Liver (tissue), 9 donors: ENCODE results near the gene MAP6D1. TPM values are rescaled to one million over a fixed set of nuclear protein-coding genes. Genes with fewer than 3 reads are reported as not detected.

Source experiments
- DNase-seq: peaks from one replicate; pipeline ENCODE4 v3.0.0-alpha.2; 2017; ENCODE audit warnings: low spot score
- H3K27ac ChIP-seq, 2 donors: one replicate each; pipeline ENCODE4 v1.7.0; 2013; ENCODE audit warnings: inconsistent platforms in 2 of 2, low read length in 2 of 2, control low read depth in 1 of 2, low read depth in 1 of 2, mild to moderate bottlenecking in 1 of 2
- H3K27me3 ChIP-seq, 4 donors: one replicate each; pipeline versions ENCODE4 v1.6.1 to v1.7.0; 2013; ENCODE audit warnings: low read length in 3 of 4, inconsistent platforms in 1 of 4, mild to moderate bottlenecking in 1 of 4, moderate library complexity in 1 of 4; ENCODE audit not compliant: control insufficient read depth in 4 of 4, insufficient read depth in 4 of 4
- H3K36me3 ChIP-seq, 4 donors: one replicate each; pipeline versions ENCODE4 v1.6.1 to v1.7.0; 2013; ENCODE audit warnings: low read length in 3 of 4, mild to moderate bottlenecking in 3 of 4, low read depth in 1 of 4, moderate library complexity in 1 of 4; ENCODE audit not compliant: control insufficient read depth in 4 of 4, insufficient read depth in 3 of 4
- H3K4me1 ChIP-seq, 4 donors: one replicate each; pipeline versions ENCODE4 v1.6.1 to v1.7.0; 2013; ENCODE audit warnings: low read length in 3 of 4, mild to moderate bottlenecking in 3 of 4, moderate library complexity in 1 of 4; ENCODE audit not compliant: control insufficient read depth in 4 of 4, insufficient read depth in 4 of 4
- H3K4me3 ChIP-seq, 3 donors: one replicate each; pipeline versions ENCODE4 v1.6.1 to v1.7.0; 2013; ENCODE audit warnings: low read length in 3 of 3, control low read depth in 1 of 3, low read depth in 1 of 3, mild to moderate bottlenecking in 1 of 3
- H3K9ac ChIP-seq, 2 donors: one replicate each; pipeline ENCODE4 v1.7.0; 2013; ENCODE audit warnings: low read length in 2 of 2, mild to moderate bottlenecking in 2 of 2, moderate library complexity in 2 of 2, control low read depth in 1 of 2, low read depth in 1 of 2
- H3K9me3 ChIP-seq, 4 donors: one replicate each; pipeline versions ENCODE4 v1.6.1 to v1.7.0; 2013; ENCODE audit warnings: low read length in 3 of 4; ENCODE audit not compliant: control insufficient read depth in 4 of 4
- ATF3 ChIP-seq: IDR thresholded peaks from 2 replicates; pipeline ENCODE4 v1.6.1; 2016; ENCODE audit warnings: antibody characterized with exemption
- CTCF ChIP-seq: fragments of 150-350 bp; IDR thresholded peaks from 2 replicates; pipeline ENCODE4 v1.5.1; 2017; ENCODE audit warnings: improper control_type of control experiment, low read depth, low read length; ENCODE audit not compliant: missing input control
- FOXA1 ChIP-seq: IDR thresholded peaks from 2 replicates; pipeline ENCODE4 v1.6.1; 2016; ENCODE audit warnings: antibody characterized with exemption
- FOXA2 ChIP-seq: IDR thresholded peaks from 2 replicates; pipeline ENCODE4 v1.6.1; 2016; ENCODE audit warnings: antibody characterized with exemption
- HNF4G ChIP-seq: IDR thresholded peaks from 2 replicates; pipeline ENCODE4 v1.6.1; 2016; ENCODE audit warnings: antibody characterized with exemption
- JUND ChIP-seq, 2 donors: IDR thresholded peaks; 2 replicates each; pipeline ENCODE4 v1.6.1; 2016; ENCODE audit warnings: antibody characterized with exemption in 2 of 2
- MAX ChIP-seq: IDR thresholded peaks from 2 replicates; pipeline ENCODE4 v1.6.1; 2016; ENCODE audit warnings: antibody characterized with exemption
- NR2F2 ChIP-seq: IDR thresholded peaks from 2 replicates; pipeline ENCODE4 v1.6.1; 2016; ENCODE audit warnings: antibody characterized with exemption
- RAD21 ChIP-seq, 2 donors: IDR thresholded peaks; 2 replicates each; pipeline ENCODE4 v1.6.1; 2016; ENCODE audit warnings: antibody characterized with exemption in 2 of 2, mild to moderate bottlenecking in 2 of 2
- REST ChIP-seq: IDR thresholded peaks from 2 replicates; pipeline ENCODE4 v1.6.1; 2016; ENCODE audit warnings: antibody characterized with exemption, mild to moderate bottlenecking
- RXRA ChIP-seq, 2 donors: IDR thresholded peaks; 2 replicates each; pipeline ENCODE4 v1.6.1; 2017 to 2018; ENCODE audit warnings: antibody characterized with exemption in 2 of 2, mild to moderate bottlenecking in 1 of 2
- SP1 ChIP-seq: IDR thresholded peaks from 2 replicates; pipeline ENCODE4 v1.6.1; 2018; ENCODE audit warnings: antibody characterized with exemption, mild to moderate bottlenecking
- TAF1 ChIP-seq: conservative IDR thresholded peaks from 2 replicates; pipeline ENCODE4 v1.6.1; 2016; ENCODE audit warnings: antibody characterized with exemption, mild to moderate bottlenecking
- WGBS: extraction: QIAGEN DNeasy Blood & Tissue Kit; methylation state at CpG from one replicate; pipeline ENCODE4 v1.1.7; 2013; 5-methylcytosine and 5-hydroxymethylcytosine counted together
- polyA plus RNA-seq, 2 donors: library from polyadenylated mRNA; stranded (reverse) in 1 of 2; unstranded in 1 of 2; fragments of 200-250 nt in 1 of 2; fragments of >200 nt in 1 of 2; fragmentation: Nextera tagmentation in 1 of 2; extraction: Ambion mirVana in 1 of 2; gene quantifications; one replicate each; pipeline versions ENCODE4 v1.2.1 to v1.2.3, GENCODE V29; 2013 to 2015
- total RNA-seq, 2 donors: library from RNA; depleted of rRNA; stranded (reverse); fragments of >200 nt; gene quantifications; one replicate each; pipeline ENCODE4 v1.2.3, GENCODE V29; 2014
- donor health status: healthy.
- donor health status: healthy.
- donor health status: healthy.
- donor health status: healthy.
- donor health status: healthy.

The MAP6D1 gene
- total and polyA plus RNA-seq, 4 donors = 0.06 to 0.33 (median 0.19) TPM; not detected in 1

- Histone ChIP-seq H3K9ac (no peak overlapping the region), H3K4me1 (no peaks in the 10 kb centered on the region), H3K27ac (no peak overlapping the region), H3K4me3 (no peak overlapping the region), H3K36me3 (peaks cover 0 to 6% (median 0%) of the 10 kb centered on the region in 4 donors), H3K9me3 (no peaks in the 10 kb centered on the region), H3K27me3 (no peaks in the 10 kb centered on the region)
- TF ChIP-seq FOXA1 = no peak
- no peak for TF ChIP-seq CTCF
- no peak for TF ChIP-seq MAX
- TF ChIP-seq ATF3 = no peak
- TF ChIP-seq FOXA2 = no peak
- TF ChIP-seq RXRA (IDR thresholded peaks at IDR 0.05) = no peak
- TF ChIP-seq NR2F2 = no peak
- no peak for TF ChIP-seq JUND (IDR thresholded peaks at IDR 0.05)
- WGBS = 92% methylated on average over 14 of the region's 14 CpGs
- DNase-seq = no peak
Observed at GRCh38 chr3:183818041-183818620, 7.2 kb downstream of the MAP6D1 start.

GRCh38 chr3:183817639-183818038 lies 7.7 kb downstream of the MAP6D1 start:
- Histone ChIP-seq H3K27me3 (no peaks in the 10 kb centered on the region), H3K9ac (no peak overlapping the region), H3K4me1 (no peaks in the 10 kb centered on the region), H3K27ac (no peak overlapping the region), H3K36me3 (peaks cover 0 to 6% (median 0%) of the 10 kb centered on the region in 4 donors), H3K9me3 (no peaks in the 10 kb centered on the region), H3K4me3 (no peak overlapping the region)
- WGBS = 96% methylated on average over 9 of the region's 9 CpGs
- no peak for DNase-seq
- TF ChIP-seq TAF1 (no peak), JUND (IDR thresholded peaks at IDR 0.05) (no peak), SP1 (no peak), RXRA (IDR thresholded peaks at IDR 0.05) (no peak), REST (no peak), RAD21 (IDR thresholded peaks at IDR 0.05) (no peak), MAX (no peak), FOXA1 (no peak), HNF4G (no peak), ATF3 (no peak)
